Measurements from ENCODE around the gene ST6GALNAC4. TPM values are rescaled to one million over a fixed set of nuclear protein-coding genes. Genes with fewer than 3 reads are reported as not detected.

ST6GALNAC4 gene
- total RNA-seq, 1 experiment from 2014 or later: 15.4 TPM

GRCh38 chr9:127946728-127947127 lies 29.9 kb upstream of the ST6GALNAC4 start:
- H3K9me3 ChIP-seq (ENCODE audit: control insufficient read depth, low read depth, low read length): no peaks in the 10 kb centered on the region
- no peaks in the 10 kb centered on the region for H3K23me2 ChIP-seq (ENCODE audit: insufficient read length, low read depth, low read length, poor library complexity, severe bottlenecking)
- H2AFZ ChIP-seq (ENCODE audit: low read length): no peak overlapping the region
- Mint-ChIP-seq H3K27me3 (ENCODE audit: low read depth) (no peaks in the 10 kb centered on the region), H3K9me3 (no peaks in the 10 kb centered on the region), H3K36me3 (ENCODE audit: insufficient read depth in 1 of 3, low read depth in 3 of 3) (peaks cover 13 to 55% (median 43%) of the 10 kb centered on the region in 3 experiments), H3K4me3 (no peak overlapping the region), H3K4me1 (peaks cover 8 to 30% of the 10 kb centered on the region in 2 experiments), H3K27ac (peak overlapping the region in 1 of 3 experiments; percentile 79; a peak in 3 of 7 replicates)
- H3K4ac ChIP-seq (ENCODE audit: low read depth, low read length): no peak overlapping the region
- TF ChIP-seq CTCF (conservative IDR thresholded peaks at IDR 0.05): no peak
- H3K4me2 ChIP-seq (ENCODE audit: insufficient read depth, insufficient read length, low read length): no peak overlapping the region
- no peak overlapping the region for H2AK5ac ChIP-seq (ENCODE audit: insufficient read length, low read length)
- no peak overlapping the region for H2BK5ac ChIP-seq (ENCODE audit: insufficient read length, low read length)
- H3K56ac ChIP-seq (ENCODE audit: insufficient read length, low read depth, low read length): no peak overlapping the region
- no peak overlapping the region for H3K18ac ChIP-seq (ENCODE audit: insufficient read length, low read depth, low read length)
- no peaks in the 10 kb centered on the region for H3K79me1 ChIP-seq (ENCODE audit: insufficient read depth, low read depth, low read length, poor library complexity, severe bottlenecking)
- no peak overlapping the region for H3K27ac ChIP-seq (ENCODE audit: insufficient read length, low read depth, low read length)
- H3K79me2 ChIP-seq (ENCODE audit: insufficient read depth, low read length): no peaks in the 10 kb centered on the region
- H2BK20ac ChIP-seq (ENCODE audit: low read depth, low read length, poor library complexity, severe bottlenecking): no peak overlapping the region
- WGBS (ENCODE audit: extremely low coverage, insufficient read length, low lambda C conversion rate): no CpG with 5 or more reads among the region's 3 CpGs
- H2BK12ac ChIP-seq (ENCODE audit: insufficient read length, low read depth, low read length): no peak overlapping the region
- no peak overlapping the region for H3T11ph ChIP-seq (ENCODE audit: low read length)
- no peak overlapping the region for H3K9ac ChIP-seq (ENCODE audit: extremely low read depth, insufficient read length, low read length)
- no peak for DNase-seq
- H3K14ac ChIP-seq (ENCODE audit: insufficient read depth, low read length): no peak overlapping the region
- H3K4me1 ChIP-seq (ENCODE audit: insufficient read depth, low read length): no peaks in the 10 kb centered on the region
- H3K23ac ChIP-seq (ENCODE audit: insufficient read length, low read depth, low read length): no peak overlapping the region
- H3K27me3 ChIP-seq (ENCODE audit: insufficient read depth, low read length): no peaks in the 10 kb centered on the region
- H4K8ac ChIP-seq (replicated peaks; ENCODE audit: insufficient read length, low read depth, low read length): no peak overlapping the region
- no peak overlapping the region for H2BK120ac ChIP-seq (ENCODE audit: low read depth, low read length, poor library complexity, severe bottlenecking)
- H4K91ac ChIP-seq (ENCODE audit: insufficient read length, low read depth, low read length): no peak overlapping the region
- no peak overlapping the region for H4K5ac ChIP-seq (ENCODE audit: insufficient read length, low read depth, low read length)
- no peak overlapping the region for H2BK15ac ChIP-seq (ENCODE audit: low read depth, low read length)
- no peaks in the 10 kb centered on the region for H4K20me1 ChIP-seq (ENCODE audit: control insufficient read depth, insufficient read depth, insufficient read length)

Data from H9 (cell line).